ENCODE measurements around the gene MEF2A.

GRCh38 chr15:99703603-99704443, 138.0 kb downstream of the MEF2A start:
- TF ChIP-seq YY1 (IDR thresholded peaks at IDR 0.05; ENCODE audit: insufficient read depth, insufficient read length) (no peak), ZNF274 (IDR thresholded peaks at IDR 0.05; ENCODE audit: low read depth, low read length) (no peak)

All from NT2/D1 (cell line).